ENCODE measurements around the gene LRRN3.

The LRRN3 gene

GRCh38 chr7:111132833-111133232 is 41.9 kb downstream of the LRRN3 start:
- Histone ChIP-seq H3K4me2 (ENCODE audit: low read length) (no peak overlapping the region), H3K27me3 (ENCODE audit: low read depth, low read length) (no peaks in the 10 kb centered on the region), H3K9ac (ENCODE audit: low read length) (no peak overlapping the region), H3K9me3 (ENCODE audit: insufficient read depth, low read length) (no peaks in the 10 kb centered on the region), H3K27ac (ENCODE audit: low read length) (no peak overlapping the region), H4K20me1 (ENCODE audit: insufficient read depth, low read length) (no peaks in the 10 kb centered on the region), H3K36me3 (replicated peaks; ENCODE audit: low read depth, low read length) (no peaks in the 10 kb centered on the region), H2AFZ (ENCODE audit: low read depth, low read length) (no peak overlapping the region), H3K4me3 (ENCODE audit: low read length) (no peak overlapping the region), H3K4me1 (ENCODE audit: low read length) (peaks cover 14% of the 10 kb centered on the region), H3K79me2 (ENCODE audit: low read length) (no peaks in the 10 kb centered on the region)
- TF ChIP-seq CTCF (IDR thresholded peaks at IDR 0.05; ENCODE audit: low read depth, low read length) (no peak), EZH2phosphoT487 (IDR thresholded peaks at IDR 0.05; ENCODE audit: low read depth) (no peak)

- H3K9me3 ChIP-seq (ENCODE audit: insufficient read depth, low read length), result no peaks in the 10 kb centered on the region
- no peaks in the 10 kb centered on the region for H3K79me2 ChIP-seq (ENCODE audit: low read length)
- no peak overlapping the region for H2AFZ ChIP-seq (ENCODE audit: low read depth, low read length)
- H3K27ac ChIP-seq (ENCODE audit: low read length), result peak overlapping the region; percentile 90
- no peaks in the 10 kb centered on the region for H4K20me1 ChIP-seq (ENCODE audit: insufficient read depth, low read length)
- peaks cover 35% of the 10 kb centered on the region for H3K4me1 ChIP-seq (ENCODE audit: low read length)
- peak overlapping the region; percentile 32 for H3K4me3 ChIP-seq (ENCODE audit: low read length)
- peak overlapping the region; percentile 41; the same call in 1 of the 2 replicates for H3K9ac ChIP-seq (ENCODE audit: low read length)
- H3K4me2 ChIP-seq (ENCODE audit: low read length), result peak overlapping the region; percentile 69
- TF ChIP-seq EZH2phosphoT487 (IDR thresholded peaks at IDR 0.05; ENCODE audit: low read depth) (no peak), CTCF (IDR thresholded peaks at IDR 0.05; ENCODE audit: low read depth, low read length) (no peak)
- H3K27me3 ChIP-seq (ENCODE audit: low read depth, low read length), result no peaks in the 10 kb centered on the region
- H3K36me3 ChIP-seq (replicated peaks; ENCODE audit: low read depth, low read length), result no peaks in the 10 kb centered on the region
Observed at GRCh38 chr7:111137296-111138192, 46.6 kb downstream of the LRRN3 start.

DNA sequence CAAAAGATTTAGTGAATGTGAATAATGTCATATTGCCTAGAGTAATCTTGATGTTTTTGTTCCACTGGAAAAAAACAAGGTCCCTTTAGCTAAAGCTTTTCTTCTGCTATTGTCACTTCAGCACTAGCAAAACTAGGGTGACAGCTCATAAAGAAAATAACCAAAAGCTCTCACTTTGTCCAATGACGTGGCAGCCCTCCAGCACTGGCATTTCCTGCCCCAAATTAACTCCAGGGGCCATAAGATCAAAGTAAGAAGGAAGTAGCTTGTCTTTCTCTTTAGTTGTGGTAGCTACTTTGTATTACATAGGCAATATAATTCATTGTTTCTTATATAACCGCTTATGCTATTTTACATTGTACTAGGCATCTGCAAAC is 47.3 kb downstream of the LRRN3 start:
- Histone ChIP-seq H3K79me2 (ENCODE audit: low read length) (no peaks in the 10 kb centered on the region), H3K4me3 (ENCODE audit: low read length) (peak overlapping the region; percentile 32), H3K27me3 (ENCODE audit: low read depth, low read length) (no peaks in the 10 kb centered on the region), H2AFZ (ENCODE audit: low read depth, low read length) (no peak overlapping the region), H3K9me3 (ENCODE audit: insufficient read depth, low read length) (no peaks in the 10 kb centered on the region), H3K27ac (ENCODE audit: low read length) (peak overlapping the region; percentile 90), H3K4me2 (ENCODE audit: low read length) (peak overlapping the region; percentile 69), H3K36me3 (replicated peaks; ENCODE audit: low read depth, low read length) (no peaks in the 10 kb centered on the region), H4K20me1 (ENCODE audit: insufficient read depth, low read length) (no peaks in the 10 kb centered on the region), H3K4me1 (ENCODE audit: low read length) (peaks cover 35% of the 10 kb centered on the region), H3K9ac (ENCODE audit: low read length) (peak overlapping the region; percentile 41; the same call in 1 of the 2 replicates)
- TF ChIP-seq EZH2phosphoT487 (IDR thresholded peaks at IDR 0.05; ENCODE audit: low read depth), result no peak
- no peak for TF ChIP-seq CTCF (IDR thresholded peaks at IDR 0.05; ENCODE audit: low read depth, low read length)

DNA sequence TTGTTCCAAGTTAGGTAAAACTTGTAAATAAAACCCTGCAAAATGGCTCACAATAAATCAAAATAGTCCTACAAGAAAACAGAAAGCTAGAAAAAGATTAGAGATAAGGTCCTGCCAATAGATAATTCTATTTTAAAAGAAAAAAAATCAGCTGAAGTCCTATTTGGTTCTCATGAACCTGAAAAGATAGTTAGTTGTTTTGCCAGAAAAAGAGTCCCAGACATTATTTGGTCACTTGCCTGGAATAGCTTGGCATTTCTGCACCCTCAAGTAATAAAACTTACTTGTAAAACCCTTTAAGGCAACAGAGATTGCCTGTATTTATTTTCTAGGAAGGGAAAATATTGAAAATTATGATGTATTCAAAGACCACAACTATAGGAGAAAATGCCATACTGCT is 47.7 kb downstream of the LRRN3 start:
- TF ChIP-seq EZH2phosphoT487 (IDR thresholded peaks at IDR 0.05; ENCODE audit: low read depth) (no peak), CTCF (IDR thresholded peaks at IDR 0.05; ENCODE audit: low read depth, low read length) (no peak)
- H2AFZ ChIP-seq (ENCODE audit: low read depth, low read length), result no peak overlapping the region
- H3K4me1 ChIP-seq (ENCODE audit: low read length), result peaks cover 35% of the 10 kb centered on the region
- H3K27me3 ChIP-seq (ENCODE audit: low read depth, low read length), result no peaks in the 10 kb centered on the region
- H3K36me3 ChIP-seq (replicated peaks; ENCODE audit: low read depth, low read length), result no peaks in the 10 kb centered on the region
- H3K9ac ChIP-seq (ENCODE audit: low read length), result peak overlapping the region; percentile 41; the same call in 1 of the 2 replicates
- H3K9me3 ChIP-seq (ENCODE audit: insufficient read depth, low read length), result no peaks in the 10 kb centered on the region
- peak overlapping the region; percentile 69 for H3K4me2 ChIP-seq (ENCODE audit: low read length)
- no peaks in the 10 kb centered on the region for H3K79me2 ChIP-seq (ENCODE audit: low read length)
- no peaks in the 10 kb centered on the region for H4K20me1 ChIP-seq (ENCODE audit: insufficient read depth, low read length)
- H3K27ac ChIP-seq (ENCODE audit: low read length), result peak overlapping the region; percentile 90
- peak overlapping the region; percentile 32; the same call in 1 of the 2 replicates for H3K4me3 ChIP-seq (ENCODE audit: low read length)
